HG02981 (cell line): ENCODE measurements around the gene ST6GALNAC3.
"Not testable (repeated sequence)": the region's sequence is repeated elsewhere in the genome, so short reads cannot be mapped to it uniquely, and the experiment has no call there.

Experiments used
- ATAC-seq: cut with Tn5 transposase; IDR thresholded peaks from one replicate; pipeline ENCODE4 v1.9.1; 2021; ENCODE audit warnings: mild to moderate bottlenecking, moderate library complexity; ENCODE audit not compliant: unreplicated experiment

The ST6GALNAC3 gene

GRCh38 chr1:76070538-76070937 is 4.0 kb upstream of the ST6GALNAC3 start:
- ATAC-seq: no peak

GRCh38 chr1:76073481-76073880 is 1.1 kb upstream of the ST6GALNAC3 start:
- no peak for ATAC-seq

GRCh38 chr1:76075188-76075489 is 593 bp downstream of the ST6GALNAC3 start:
- ATAC-seq: no peak

- ATAC-seq: peak; percentile 46
Observed at GRCh38 chr1:76075877-76076276, 1.3 kb downstream of the ST6GALNAC3 start.

GRCh38 chr1:76079475-76080227 is 5.1 kb downstream of the ST6GALNAC3 start:
- no peak for ATAC-seq

- ATAC-seq: no peak
Observed at GRCh38 chr1:76080552-76081079, 6.1 kb downstream of the ST6GALNAC3 start.

GRCh38 chr1:76082062-76082461 is 7.5 kb downstream of the ST6GALNAC3 start:
- ATAC-seq: no peak

- ATAC-seq: no peak
Observed at GRCh38 chr1:76083189-76083588, 8.6 kb downstream of the ST6GALNAC3 start.

- ATAC-seq: no peak
Observed at GRCh38 chr1:76084029-76084627, 9.6 kb downstream of the ST6GALNAC3 start.

GRCh38 chr1:76084685-76085084 is 10.1 kb downstream of the ST6GALNAC3 start:
- no peak for ATAC-seq

- ATAC-seq: no peak
Observed at GRCh38 chr1:76086109-76086508, 11.6 kb downstream of the ST6GALNAC3 start.

- no peak for ATAC-seq
Observed at GRCh38 chr1:76086597-76086996, 12.1 kb downstream of the ST6GALNAC3 start.

- ATAC-seq: no peak
Observed at GRCh38 chr1:76090283-76091203, 16.0 kb downstream of the ST6GALNAC3 start.

- ATAC-seq: no peak
Observed at GRCh38 chr1:76092812-76093211, 18.3 kb downstream of the ST6GALNAC3 start.

GRCh38 chr1:76093522-76094312 is 19.2 kb downstream of the ST6GALNAC3 start:
- no peak for ATAC-seq

GRCh38 chr1:76095802-76096201 is 21.3 kb downstream of the ST6GALNAC3 start:
- ATAC-seq: no peak

- ATAC-seq: not testable (repeated sequence)
Observed at GRCh38 chr1:76097064-76097463, 22.5 kb downstream of the ST6GALNAC3 start.

GRCh38 chr1:76098845-76099244 is 24.3 kb downstream of the ST6GALNAC3 start:
- no peak for ATAC-seq

- no peak for ATAC-seq
Observed at GRCh38 chr1:76101548-76101947, 27.0 kb downstream of the ST6GALNAC3 start.

GRCh38 chr1:76102046-76102445 is 27.5 kb downstream of the ST6GALNAC3 start:
- no peak for ATAC-seq

- ATAC-seq: no peak
Observed at GRCh38 chr1:76103034-76103433, 28.5 kb downstream of the ST6GALNAC3 start.
